ENCODE data around the gene PHF24. TPM values are rescaled to one million over a fixed set of nuclear protein-coding genes. Genes with fewer than 3 reads are reported as not detected.

PHF24 gene
- total RNA-seq, 5 donors from 2014 or later (not counting 1 experiment from before 2014, with no cell fraction given): not detected

DNA sequence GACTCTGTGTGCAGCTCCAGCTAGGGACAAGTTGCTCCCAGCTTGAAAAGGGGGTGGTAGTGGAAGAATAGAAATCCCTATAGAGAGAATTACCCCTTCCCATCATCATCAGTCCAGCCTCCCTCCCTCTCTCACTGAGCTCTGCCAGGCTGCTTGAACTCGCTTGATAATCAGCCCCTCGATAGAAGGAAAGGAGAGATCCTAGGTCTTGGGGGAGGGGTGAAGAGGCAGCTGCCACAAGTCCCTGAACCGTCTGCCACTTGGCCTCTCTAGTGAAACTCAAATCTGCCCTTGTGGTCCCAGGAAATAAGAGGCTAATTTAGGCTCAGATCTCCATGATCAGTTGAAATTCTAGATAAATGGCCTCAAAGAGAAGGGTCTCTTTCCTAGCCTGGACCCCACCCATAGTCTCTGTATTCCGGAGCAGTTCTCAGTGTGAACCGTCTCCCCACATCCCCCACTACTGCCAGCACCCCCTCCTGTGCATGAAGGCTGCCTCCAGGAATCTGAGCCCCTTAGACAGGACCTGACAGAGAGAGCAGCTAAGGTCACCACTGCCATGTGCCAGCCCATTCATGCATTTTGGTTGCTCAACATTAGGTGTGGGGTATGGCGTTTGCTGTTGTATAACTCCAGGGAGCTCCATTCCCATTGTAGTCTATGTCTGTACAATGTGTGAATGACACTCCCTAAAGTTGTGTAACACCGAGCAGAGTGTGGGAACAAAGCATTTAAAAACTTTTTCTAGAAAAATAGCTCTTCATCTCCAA is 37.0 kb downstream of the PHF24 start:
- WGBS (ENCODE audit: insufficient coverage): 83% methylated on average over 2 of the region's 7 CpGs
- Histone ChIP-seq H3K4me3 (ENCODE audit: control insufficient read depth in 1 of 2, extremely low read depth in 1 of 2, low read length in 1 of 2) (no peak overlapping the region), H3K27me3 (replicated peaks in 1 of 2; ENCODE audit: control insufficient read depth in 2 of 2, extremely low read depth in 1 of 2, insufficient read depth in 2 of 2, low read length in 1 of 2) (peaks cover 0 to 6% of the 10 kb centered on the region in 2 experiments), H3K9me3 (no peaks in the 10 kb centered on the region), H3K36me3 (ENCODE audit: control insufficient read depth in 2 of 2, extremely low read depth in 1 of 2, insufficient read depth in 1 of 2, low read length in 1 of 2) (peaks cover 0 to 9% of the 10 kb centered on the region in 2 donors), H3K27ac (ENCODE audit: low read length) (no peak overlapping the region), H3K4me1 (ENCODE audit: control insufficient read depth in 1 of 2, extremely low read depth in 1 of 2, insufficient read depth in 2 of 2, low read length in 2 of 2) (peaks cover 0 to 6% of the 10 kb centered on the region in 2 experiments)
- ATAC-seq (replicated peaks in 1 of 4): no peak
- no peaks in the 10 kb centered on the region for H3K27me3 Mint-ChIP-seq
- no peak for DNase-seq
- no peak overlapping the region for H3K27ac Mint-ChIP-seq
- H3K4me1 Mint-ChIP-seq: peaks cover 11 to 16% (median 16%) of the 10 kb centered on the region in 3 donors
- ChIA-PET CTCF (interaction anchor here (0.6 to 1.3 kb wide), 3 partner anchors 10 to 95 kb away, joined by 3 to 4 read pairs (median 4); no protein-coding TSS in a partner anchor), POLR2A (no interaction called here)
- H3K4me3 Mint-ChIP-seq: no peak overlapping the region
- no peaks in the 10 kb centered on the region for H3K9me3 Mint-ChIP-seq
- peaks cover 11% of the 10 kb centered on the region for H3K36me3 Mint-ChIP-seq

DNA sequence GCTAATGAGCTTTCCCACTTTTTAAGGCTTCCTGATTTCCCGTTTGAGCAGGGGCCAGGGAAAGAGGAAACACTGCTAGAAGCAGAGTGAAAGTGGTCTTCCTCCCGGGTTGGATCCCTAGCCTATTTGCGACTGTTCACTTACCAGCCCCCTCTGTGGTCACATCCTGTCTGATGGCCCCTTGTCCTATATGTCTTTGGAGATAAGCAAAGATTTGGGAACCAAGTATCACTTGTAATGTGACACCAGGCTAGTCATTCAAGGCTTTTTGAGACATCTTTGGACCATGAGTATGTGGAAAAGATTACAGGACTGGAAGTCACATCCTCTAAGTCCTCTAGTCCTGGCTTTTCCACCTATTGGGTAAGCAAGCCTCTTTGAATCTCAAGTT is 37.6 kb downstream of the PHF24 start:
- H3K36me3 Mint-ChIP-seq: peaks cover 11% of the 10 kb centered on the region
- H3K9me3 ChIP-seq: no peaks in the 10 kb centered on the region
- no peaks in the 10 kb centered on the region for H3K9me3 Mint-ChIP-seq
- no peak for DNase-seq
- no peak overlapping the region for H3K27ac ChIP-seq (ENCODE audit: low read length)
- H3K4me1 Mint-ChIP-seq: peaks cover 6 to 13% (median 12%) of the 10 kb centered on the region in 3 donors
- CTCF ChIA-PET: interaction anchor here in 1 of 2 donors (1.2 kb wide), 1 partner anchor 96 kb away, joined by 4 read pairs; no protein-coding TSS in a partner anchor
- peaks cover 0 to 9% of the 10 kb centered on the region in 2 donors for H3K36me3 ChIP-seq (ENCODE audit: control insufficient read depth in 2 of 2, extremely low read depth in 1 of 2, insufficient read depth in 1 of 2, low read length in 1 of 2)
- peaks cover 0 to under 1% of the 10 kb centered on the region in 2 experiments for H3K27me3 ChIP-seq (replicated peaks in 1 of 2; ENCODE audit: control insufficient read depth in 2 of 2, extremely low read depth in 1 of 2, insufficient read depth in 2 of 2, low read length in 1 of 2)
- POLR2A ChIA-PET: no interaction called here
- H3K27me3 Mint-ChIP-seq: no peaks in the 10 kb centered on the region
- no peak for ATAC-seq (replicated peaks in 1 of 4)
- peaks cover 0 to under 1% of the 10 kb centered on the region in 2 experiments for H3K4me1 ChIP-seq (ENCODE audit: control insufficient read depth in 1 of 2, extremely low read depth in 1 of 2, insufficient read depth in 2 of 2, low read length in 2 of 2)
- WGBS (ENCODE audit: insufficient coverage): 57% methylated on average over 3 of the region's 3 CpGs
- H3K27ac Mint-ChIP-seq: no peak overlapping the region
- H3K4me3 ChIP-seq (ENCODE audit: control insufficient read depth in 1 of 2, extremely low read depth in 1 of 2, low read length in 1 of 2): no peak overlapping the region
- H3K4me3 Mint-ChIP-seq: no peak overlapping the region

- Histone ChIP-seq H3K9me3 (no peaks in the 10 kb centered on the region), H3K4me1 (ENCODE audit: control insufficient read depth in 1 of 2, extremely low read depth in 1 of 2, insufficient read depth in 2 of 2, low read length in 2 of 2) (no peaks in the 10 kb centered on the region), H3K4me3 (ENCODE audit: control insufficient read depth in 1 of 2, extremely low read depth in 1 of 2, low read length in 1 of 2) (no peak overlapping the region), H3K27ac (ENCODE audit: low read length) (no peak overlapping the region), H3K36me3 (ENCODE audit: control insufficient read depth in 2 of 2, extremely low read depth in 1 of 2, insufficient read depth in 1 of 2, low read length in 1 of 2) (peaks cover 0 to 9% of the 10 kb centered on the region in 2 donors), H3K27me3 (replicated peaks in 1 of 2; ENCODE audit: control insufficient read depth in 2 of 2, extremely low read depth in 1 of 2, insufficient read depth in 2 of 2, low read length in 1 of 2) (no peaks in the 10 kb centered on the region)
- H3K4me1 Mint-ChIP-seq: peaks cover 0 to 10% (median 7%) of the 10 kb centered on the region in 3 donors
- WGBS (ENCODE audit: insufficient coverage): 94% methylated on average over 16 of the region's 26 CpGs
- H3K27me3 Mint-ChIP-seq: no peaks in the 10 kb centered on the region
- H3K9me3 Mint-ChIP-seq: no peaks in the 10 kb centered on the region
- peaks cover 11% of the 10 kb centered on the region for H3K36me3 Mint-ChIP-seq
- no peak overlapping the region for H3K4me3 Mint-ChIP-seq
- DNase-seq (no peak), ATAC-seq (replicated peaks in 1 of 4) (no peak)
- ChIA-PET POLR2A (interaction anchor here in 1 of 2 donors (0.6 kb wide), 1 partner anchor 976 kb away, joined by 9 read pairs; no protein-coding TSS in a partner anchor), CTCF (no interaction called here)
- H3K27ac Mint-ChIP-seq: no peak overlapping the region
These were observed 38.3 kb downstream of the PHF24 start for GRCh38 chr9:34996181-34996904.

GRCh38 chr9:34996905-34997279 is 38.8 kb downstream of the PHF24 start:
- Mint-ChIP-seq H3K4me3 (no peak overlapping the region), H3K9me3 (no peaks in the 10 kb centered on the region), H3K4me1 (peaks cover 0 to 13% (median 7%) of the 10 kb centered on the region in 3 donors), H3K27me3 (no peaks in the 10 kb centered on the region), H3K36me3 (peaks cover 11% of the 10 kb centered on the region), H3K27ac (no peak overlapping the region)
- POLR2A ChIA-PET: interaction anchor here in 1 of 2 donors (0.6 kb wide), 1 partner anchor 975 kb away, joined by 9 read pairs; no protein-coding TSS in a partner anchor
- H3K36me3 ChIP-seq (ENCODE audit: control insufficient read depth in 2 of 2, extremely low read depth in 1 of 2, insufficient read depth in 1 of 2, low read length in 1 of 2): peaks cover 0 to 9% of the 10 kb centered on the region in 2 donors
- DNase-seq (no peak), ATAC-seq (replicated peaks in 1 of 4) (no peak)
- H3K4me1 ChIP-seq (ENCODE audit: control insufficient read depth in 1 of 2, extremely low read depth in 1 of 2, insufficient read depth in 2 of 2, low read length in 2 of 2): no peaks in the 10 kb centered on the region
- no peaks in the 10 kb centered on the region for H3K9me3 ChIP-seq
- CTCF ChIA-PET: no interaction called here
- no peaks in the 10 kb centered on the region for H3K27me3 ChIP-seq (replicated peaks in 1 of 2; ENCODE audit: control insufficient read depth in 2 of 2, extremely low read depth in 1 of 2, insufficient read depth in 2 of 2, low read length in 1 of 2)
- WGBS (ENCODE audit: insufficient coverage): 87% methylated on average over 7 of the region's 10 CpGs
- H3K27ac ChIP-seq (ENCODE audit: low read length): no peak overlapping the region
- no peak overlapping the region for H3K4me3 ChIP-seq (ENCODE audit: control insufficient read depth in 1 of 2, extremely low read depth in 1 of 2, low read length in 1 of 2)

DNA sequence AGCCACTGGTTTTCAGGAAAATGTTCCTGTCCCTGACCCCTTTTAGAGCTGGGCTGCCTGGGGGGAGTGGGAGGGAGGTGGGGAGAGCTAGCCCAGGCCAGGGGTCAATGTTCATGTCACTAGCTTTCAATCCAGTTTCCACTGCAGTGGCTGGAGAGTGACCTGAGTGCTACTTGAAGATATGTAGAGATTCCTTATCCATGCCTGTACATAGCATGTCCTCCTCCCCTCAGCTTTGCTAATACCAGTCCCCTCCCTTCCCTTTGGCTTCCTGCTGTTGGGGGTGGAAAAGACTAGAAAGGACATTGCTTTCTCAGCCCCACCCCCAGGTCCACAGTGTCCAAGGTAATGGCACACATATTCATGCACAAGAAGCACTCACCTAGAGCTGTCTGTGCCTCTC is 39.3 kb downstream of the PHF24 start:
- Mint-ChIP-seq H3K4me1 (peaks cover 0 to 14% (median 6%) of the 10 kb centered on the region in 3 donors), H3K9me3 (no peaks in the 10 kb centered on the region), H3K27ac (no peak overlapping the region), H3K27me3 (no peaks in the 10 kb centered on the region), H3K4me3 (no peak overlapping the region), H3K36me3 (peaks cover 11% of the 10 kb centered on the region)
- Histone ChIP-seq H3K36me3 (ENCODE audit: control insufficient read depth in 2 of 2, extremely low read depth in 1 of 2, insufficient read depth in 1 of 2, low read length in 1 of 2) (peaks cover 0 to 9% of the 10 kb centered on the region in 2 donors), H3K27me3 (replicated peaks in 1 of 2; ENCODE audit: control insufficient read depth in 2 of 2, extremely low read depth in 1 of 2, insufficient read depth in 2 of 2, low read length in 1 of 2) (no peaks in the 10 kb centered on the region), H3K4me1 (ENCODE audit: control insufficient read depth in 1 of 2, extremely low read depth in 1 of 2, insufficient read depth in 2 of 2, low read length in 2 of 2) (no peaks in the 10 kb centered on the region), H3K4me3 (ENCODE audit: control insufficient read depth in 1 of 2, extremely low read depth in 1 of 2, low read length in 1 of 2) (no peak overlapping the region), H3K9me3 (no peaks in the 10 kb centered on the region), H3K27ac (ENCODE audit: low read length) (no peak overlapping the region)
- POLR2A ChIA-PET: interaction anchor here (0.5 to 0.6 kb wide), 2 partner anchors 159 to 975 kb away, joined by 9 read pairs; no protein-coding TSS in a partner anchor
- ATAC-seq (replicated peaks in 1 of 4) (no peak), DNase-seq (no peak)
- CTCF ChIA-PET: interaction anchor here in 1 of 2 donors (0.6 kb wide), 1 partner anchor 25 kb away, joined by 13 read pairs; no protein-coding TSS in a partner anchor

DNA sequence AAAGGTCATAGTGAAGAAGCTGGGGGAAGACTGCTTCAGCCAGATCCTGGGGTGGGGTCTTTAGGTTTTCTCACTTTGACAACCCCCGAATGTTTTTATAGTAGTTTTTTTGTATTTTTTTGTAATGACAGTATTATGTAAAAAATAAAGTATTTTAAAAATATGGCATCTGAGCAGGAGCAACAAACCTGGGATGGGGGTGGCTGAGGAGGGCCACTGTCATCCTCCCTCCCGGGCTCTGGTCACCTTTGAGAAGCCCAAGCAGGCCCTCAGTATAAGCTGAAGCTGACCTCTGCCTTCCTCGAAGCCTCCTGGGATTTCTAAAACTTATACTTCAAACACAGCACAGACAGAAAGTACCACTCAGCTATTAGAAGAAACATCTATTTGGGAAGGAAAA is 40.2 kb downstream of the PHF24 start:
- Histone ChIP-seq H3K27ac (ENCODE audit: low read length) (no peak overlapping the region), H3K4me3 (ENCODE audit: control insufficient read depth in 1 of 2, extremely low read depth in 1 of 2, low read length in 1 of 2) (no peak overlapping the region), H3K27me3 (replicated peaks in 1 of 2; ENCODE audit: control insufficient read depth in 2 of 2, extremely low read depth in 1 of 2, insufficient read depth in 2 of 2, low read length in 1 of 2) (no peaks in the 10 kb centered on the region), H3K36me3 (ENCODE audit: control insufficient read depth in 2 of 2, extremely low read depth in 1 of 2, insufficient read depth in 1 of 2, low read length in 1 of 2) (peaks cover 0 to 9% of the 10 kb centered on the region in 2 donors), H3K4me1 (ENCODE audit: control insufficient read depth in 1 of 2, extremely low read depth in 1 of 2, insufficient read depth in 2 of 2, low read length in 2 of 2) (no peaks in the 10 kb centered on the region), H3K9me3 (no peaks in the 10 kb centered on the region)
- no peaks in the 10 kb centered on the region for H3K9me3 Mint-ChIP-seq
- WGBS (ENCODE audit: insufficient coverage): no CpG with 5 or more reads among the region's 3 CpGs
- POLR2A ChIA-PET: no interaction called here
- peaks cover 0 to 9% (median 6%) of the 10 kb centered on the region in 3 donors for H3K4me1 Mint-ChIP-seq
- H3K36me3 Mint-ChIP-seq: peaks cover 11% of the 10 kb centered on the region
- H3K4me3 Mint-ChIP-seq: no peak overlapping the region
- H3K27ac Mint-ChIP-seq: no peak overlapping the region
- no peak for ATAC-seq (replicated peaks in 1 of 4)
- H3K27me3 Mint-ChIP-seq: no peaks in the 10 kb centered on the region
- no peak for DNase-seq
- CTCF ChIA-PET: interaction anchor here in 1 of 2 donors (0.7 kb wide), 1 partner anchor 106 kb away, joined by 9 read pairs; no protein-coding TSS in a partner anchor
